ENCODE results near the gene KCTD11. TPM values are rescaled to one million over a fixed set of nuclear protein-coding genes. Genes with fewer than 3 reads are reported as not detected.
A peak's percentile ranks its signal among the peaks of the same experiment; 100 is the strongest.

KCTD11 gene
- total and polyA plus RNA-seq, 5 donors: 4.7 to 7.8 (median 6.5) TPM

GRCh38 chr17:7380321-7380720, 28.4 kb downstream of the KCTD11 start:
- peak; percentile 63 to 83 (median 78) for DNase-seq
- WGBS: 21% methylated on average over 7 of the region's 7 CpGs
- intact Hi-C loops (cut with DNase I): no loop called here

GRCh38 chr17:7380855-7381683, 29.1 kb downstream of the KCTD11 start, which contains the start of gene TNK1:
TSS of gene TNK1 (plus strand) at chr17:7381089. CDS start at chr17:7382927, 1,838 bp downstream.
- intact Hi-C loops (cut with DNase I): no loop called here
- Histone ChIP-seq H3K9me3 (ENCODE audit: control insufficient read depth, low read length) (no peaks in the 10 kb centered on the region), H3K4me3 (ENCODE audit: low read length) (peak within 1 kb of the TSS; percentile 45), H3K4me1 (ENCODE audit: control insufficient read depth, insufficient read depth, low read length) (peaks cover 3% of the 10 kb centered on the region), H3K27ac (ENCODE audit: low read length) (no peak within 1 kb of the TSS), H3K27me3 (ENCODE audit: control insufficient read depth, insufficient read depth) (no peaks in the 10 kb centered on the region)
- WGBS: 3% methylated on average over 51 of the region's 52 CpGs
- DNase-seq (peak; percentile 59 to 81 (median 79)), ATAC-seq (peak; percentile 53 to 58)

More at GRCh38 chr17:7380321-7380720, 28.4 kb downstream of the KCTD11 start:
- Histone ChIP-seq H3K27ac (ENCODE audit: low read length) (no peak overlapping the region), H3K9me3 (ENCODE audit: control insufficient read depth, low read length) (no peaks in the 10 kb centered on the region), H3K4me1 (ENCODE audit: control insufficient read depth, insufficient read depth, low read length) (peaks cover 3% of the 10 kb centered on the region), H3K4me3 (ENCODE audit: low read length) (peak overlapping the region; percentile 45), H3K27me3 (ENCODE audit: control insufficient read depth, insufficient read depth) (no peaks in the 10 kb centered on the region)
- ATAC-seq: peak; percentile 41 to 62

GRCh38 chr17:7382901-7383300, 30.9 kb downstream of the KCTD11 start:
- Histone ChIP-seq H3K4me3 (ENCODE audit: low read length) (no peak overlapping the region), H3K4me1 (ENCODE audit: control insufficient read depth, insufficient read depth, low read length) (peaks cover 3% of the 10 kb centered on the region), H3K9me3 (ENCODE audit: control insufficient read depth, low read length) (no peaks in the 10 kb centered on the region), H3K27ac (ENCODE audit: low read length) (no peak overlapping the region), H3K27me3 (ENCODE audit: control insufficient read depth, insufficient read depth) (no peaks in the 10 kb centered on the region)
- 88% methylated on average over 10 of the region's 10 CpGs for WGBS
- intact Hi-C loops (cut with DNase I): no loop called here
- ATAC-seq: no peak
- no peak for DNase-seq

- H3K4me3 ChIP-seq (ENCODE audit: low read length): no peak overlapping the region
- DNase-seq (no peak), ATAC-seq (peak; percentile 1 to 2)
- peaks cover 3% of the 10 kb centered on the region for H3K4me1 ChIP-seq (ENCODE audit: control insufficient read depth, insufficient read depth, low read length)
- intact Hi-C loops (cut with DNase I): no loop called here
- H3K27me3 ChIP-seq (ENCODE audit: control insufficient read depth, insufficient read depth): no peaks in the 10 kb centered on the region
- WGBS: 74% methylated on average over 11 of the region's 11 CpGs
- no peaks in the 10 kb centered on the region for H3K9me3 ChIP-seq (ENCODE audit: control insufficient read depth, low read length)
- no peak overlapping the region for H3K27ac ChIP-seq (ENCODE audit: low read length)
These were observed 31.4 kb downstream of the KCTD11 start for GRCh38 chr17:7383371-7383741.

GRCh38 chr17:7383742-7384488, 32.0 kb downstream of the KCTD11 start:
- 6% methylated on average over 65 of the region's 65 CpGs for whole genome bisulfite sequencing
- DNase-seq (peak; percentile 61 to 82 (median 81)), ATAC-seq (peak; percentile 77 to 81)
- H3K4me1 ChIP-seq (ENCODE audit: control insufficient read depth, insufficient read depth, low read length): peaks cover 3% of the 10 kb centered on the region
- no peaks in the 10 kb centered on the region for H3K27me3 ChIP-seq (ENCODE audit: control insufficient read depth, insufficient read depth)
- intact Hi-C loops (cut with DNase I): no loop called here
- H3K4me3 ChIP-seq (ENCODE audit: low read length): peak overlapping the region; percentile 16
- H3K27ac ChIP-seq (ENCODE audit: low read length): no peak overlapping the region
- H3K9me3 ChIP-seq (ENCODE audit: control insufficient read depth, low read length): no peaks in the 10 kb centered on the region

- Histone ChIP-seq H3K27me3 (ENCODE audit: control insufficient read depth, insufficient read depth) (no peaks in the 10 kb centered on the region), H3K4me1 (ENCODE audit: control insufficient read depth, insufficient read depth, low read length) (peaks cover 3% of the 10 kb centered on the region), H3K27ac (ENCODE audit: low read length) (no peak overlapping the region), H3K4me3 (ENCODE audit: low read length) (peak overlapping the region; percentile 16), H3K9me3 (ENCODE audit: control insufficient read depth, low read length) (no peaks in the 10 kb centered on the region)
- DNase-seq (no peak), ATAC-seq (peak in 1 of 2 donors; percentile 1)
- intact Hi-C loops (cut with DNase I): no loop called here
- 41% methylated on average over 23 of the region's 23 CpGs for WGBS
These were observed 32.6 kb downstream of the KCTD11 start for GRCh38 chr17:7384489-7385081.

- DNase-seq (peak in 1 of 3 donors; percentile 34), ATAC-seq (no peak)
- Histone ChIP-seq H3K27me3 (ENCODE audit: control insufficient read depth, insufficient read depth) (no peaks in the 10 kb centered on the region), H3K4me1 (ENCODE audit: control insufficient read depth, insufficient read depth, low read length) (no peaks in the 10 kb centered on the region), H3K4me3 (ENCODE audit: low read length) (no peak overlapping the region), H3K27ac (ENCODE audit: low read length) (no peak overlapping the region), H3K9me3 (ENCODE audit: control insufficient read depth, low read length) (no peaks in the 10 kb centered on the region)
- WGBS: 96% methylated on average over 10 of the region's 10 CpGs
- intact Hi-C loops (cut with DNase I): no loop called here
These were observed 36.9 kb downstream of the KCTD11 start for GRCh38 chr17:7388856-7389255.

GRCh38 chr17:7389924-7390910, 38.3 kb downstream of the KCTD11 start:
- no peaks in the 10 kb centered on the region for H3K9me3 ChIP-seq (ENCODE audit: control insufficient read depth, low read length)
- no peak overlapping the region for H3K27ac ChIP-seq (ENCODE audit: low read length)
- WGBS: 85% methylated on average over 19 of the region's 19 CpGs
- H3K27me3 ChIP-seq (ENCODE audit: control insufficient read depth, insufficient read depth): no peaks in the 10 kb centered on the region
- DNase-seq (peak in 1 of 3 donors; percentile 44), ATAC-seq (no peak)
- no peak overlapping the region for H3K4me3 ChIP-seq (ENCODE audit: low read length)
- intact Hi-C loops (cut with DNase I): loop anchor here in 1 of 4 donors (5.0 kb wide), 1 partner anchor 97 kb away; no protein-coding TSS in a partner anchor
- H3K4me1 ChIP-seq (ENCODE audit: control insufficient read depth, insufficient read depth, low read length): no peaks in the 10 kb centered on the region

- no peaks in the 10 kb centered on the region for H3K4me1 ChIP-seq (ENCODE audit: control insufficient read depth, insufficient read depth, low read length)
- no peaks in the 10 kb centered on the region for H3K9me3 ChIP-seq (ENCODE audit: control insufficient read depth, low read length)
- no peak overlapping the region for H3K4me3 ChIP-seq (ENCODE audit: low read length)
- ATAC-seq: no peak
- no peak overlapping the region for H3K27ac ChIP-seq (ENCODE audit: low read length)
- peak in 1 of 3 donors; percentile 6 for DNase-seq
- 50% methylated on average over 2 of the region's 2 CpGs for WGBS
- intact Hi-C loops (cut with DNase I): loop anchor here in 1 of 4 donors (5.0 kb wide), 1 partner anchor 96 kb away; no protein-coding TSS in a partner anchor
- H3K27me3 ChIP-seq (ENCODE audit: control insufficient read depth, insufficient read depth): no peaks in the 10 kb centered on the region
These were observed 39.3 kb downstream of the KCTD11 start for GRCh38 chr17:7391307-7391706.

All from right cardiac atrium (tissue), 5 donors.